ENCODE measurements around the gene HOXD9.

Gene HOXD9

DNA sequence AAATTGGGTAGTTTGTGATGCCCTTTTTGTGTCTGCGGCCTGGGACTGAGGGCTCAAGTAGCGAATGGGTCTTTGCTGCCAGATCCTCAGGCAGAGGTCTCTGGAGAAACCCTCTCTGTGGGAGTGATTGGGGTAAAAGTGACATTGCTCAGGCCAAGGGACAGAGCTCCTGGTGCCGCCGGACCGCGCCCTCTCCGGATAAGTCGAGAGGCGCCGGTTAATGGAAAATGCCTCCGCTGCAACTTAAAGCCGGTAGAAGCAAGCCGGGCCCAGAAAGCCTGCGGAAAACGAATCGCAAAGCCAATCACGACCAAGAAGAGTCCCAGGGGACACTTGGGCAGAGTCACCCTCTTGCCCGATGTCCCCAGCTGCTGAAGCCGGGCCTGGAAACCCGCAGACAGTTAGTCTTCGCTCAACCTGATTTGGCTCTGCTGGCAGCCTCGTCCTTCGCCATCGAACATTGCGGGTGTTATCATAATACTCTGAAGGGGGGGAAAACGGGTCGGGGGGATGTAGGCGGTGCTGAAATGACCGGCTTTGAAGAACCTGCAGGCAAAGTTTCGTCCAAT, 23.3 kb upstream of the HOXD9 start:
- DNase-seq: no peak

DNA sequence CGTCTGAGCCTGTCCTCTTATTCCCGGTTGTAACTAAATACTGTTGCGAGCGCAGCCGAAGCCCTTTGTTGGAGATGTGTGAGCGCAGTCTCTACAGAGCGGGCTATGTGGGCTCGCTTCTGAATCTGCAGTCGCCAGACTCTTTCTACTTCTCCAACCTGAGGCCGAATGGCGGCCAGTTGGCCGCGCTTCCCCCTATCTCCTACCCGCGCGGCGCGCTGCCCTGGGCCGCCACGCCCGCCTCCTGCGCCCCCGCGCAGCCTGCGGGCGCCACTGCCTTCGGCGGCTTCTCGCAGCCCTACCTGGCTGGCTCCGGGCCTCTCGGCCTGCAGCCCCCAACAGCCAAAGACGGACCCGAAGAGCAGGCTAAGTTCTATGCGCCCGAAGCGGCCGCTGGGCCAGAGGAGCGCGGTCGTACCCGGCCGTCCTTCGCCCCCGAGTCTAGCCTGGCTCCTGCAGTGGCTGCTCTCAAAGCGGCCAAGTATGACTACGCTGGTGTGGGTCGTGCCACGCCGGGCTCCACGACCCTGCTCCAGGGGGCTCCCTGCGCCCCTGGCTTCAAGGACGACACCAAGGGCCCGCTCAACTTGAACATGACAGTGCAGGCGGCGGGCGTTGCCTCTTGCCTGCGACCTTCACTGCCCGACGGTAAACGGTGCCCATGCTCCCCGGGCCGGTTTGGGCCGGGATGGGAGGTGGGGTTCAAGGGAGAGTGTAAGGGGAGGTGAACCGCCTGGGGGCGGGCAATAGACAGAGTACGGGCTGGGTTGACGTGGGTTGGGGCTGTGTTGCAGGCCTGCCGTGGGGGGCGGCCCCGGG, 22.6 kb upstream of the HOXD9 start, which contains the start of gene HOXD12:
HOXD12 (plus strand) TSS at position 68 of the 819 bp plus-strand sequence; CDS start at position 75, 7 bp downstream.
- no peak for DNase-seq

DNA sequence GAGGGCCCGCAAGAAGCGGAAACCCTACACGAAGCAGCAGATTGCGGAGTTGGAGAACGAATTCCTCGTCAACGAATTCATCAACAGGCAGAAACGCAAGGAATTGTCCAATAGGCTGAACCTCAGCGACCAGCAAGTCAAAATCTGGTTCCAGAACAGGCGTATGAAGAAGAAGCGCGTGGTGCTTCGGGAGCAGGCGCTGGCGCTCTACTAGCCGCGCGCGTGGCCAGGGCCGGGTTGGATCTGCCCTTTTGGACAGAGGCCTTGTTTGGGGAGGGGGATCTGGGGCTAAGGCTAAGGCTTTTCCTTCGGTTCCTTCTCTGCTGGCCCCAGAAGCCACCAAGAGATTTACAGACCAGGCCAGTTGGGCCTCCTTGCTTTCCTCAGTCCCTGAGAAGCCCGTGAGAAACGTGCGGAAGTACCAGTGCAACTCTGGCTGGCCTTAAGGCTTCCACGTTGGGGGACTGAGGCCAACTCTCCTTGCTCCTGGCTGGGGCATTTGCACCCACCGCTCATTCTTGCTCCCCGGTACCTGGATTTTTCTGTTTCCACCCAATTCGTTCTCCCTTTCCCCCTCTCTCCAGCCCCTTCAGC, 21.9 kb upstream of the HOXD9 start:
- DNase-seq: no peak

DNA sequence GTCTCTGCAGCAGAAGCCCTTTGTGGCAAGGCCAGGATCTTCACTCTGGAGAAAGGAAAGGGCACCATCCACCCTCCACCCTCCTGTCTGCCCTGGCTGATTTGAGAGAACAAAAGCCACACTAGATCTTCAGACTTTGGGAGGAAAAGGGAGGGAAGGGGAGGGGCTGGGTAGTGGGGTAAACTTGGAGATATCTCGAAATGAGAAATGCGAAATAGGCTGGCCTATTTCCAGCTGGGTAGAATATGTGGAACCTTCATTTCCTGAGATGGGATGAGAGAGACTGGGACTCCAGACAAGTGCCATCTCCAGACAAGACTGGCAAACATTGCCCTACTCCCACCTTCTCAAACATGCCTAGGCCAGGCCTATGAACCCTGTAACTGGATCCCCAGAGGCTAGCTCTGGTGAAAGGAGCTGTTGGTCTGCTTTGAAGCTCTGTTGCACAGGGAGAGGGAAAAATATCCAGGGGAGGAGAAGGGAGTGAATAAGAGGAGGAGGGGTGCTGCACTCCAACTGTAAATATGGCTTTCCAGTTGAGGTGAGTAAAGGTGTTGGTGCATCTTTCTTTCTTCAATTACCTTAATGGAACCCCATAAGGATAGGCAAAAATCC, 21.2 kb upstream of the HOXD9 start:
- no peak for DNase-seq

DNA sequence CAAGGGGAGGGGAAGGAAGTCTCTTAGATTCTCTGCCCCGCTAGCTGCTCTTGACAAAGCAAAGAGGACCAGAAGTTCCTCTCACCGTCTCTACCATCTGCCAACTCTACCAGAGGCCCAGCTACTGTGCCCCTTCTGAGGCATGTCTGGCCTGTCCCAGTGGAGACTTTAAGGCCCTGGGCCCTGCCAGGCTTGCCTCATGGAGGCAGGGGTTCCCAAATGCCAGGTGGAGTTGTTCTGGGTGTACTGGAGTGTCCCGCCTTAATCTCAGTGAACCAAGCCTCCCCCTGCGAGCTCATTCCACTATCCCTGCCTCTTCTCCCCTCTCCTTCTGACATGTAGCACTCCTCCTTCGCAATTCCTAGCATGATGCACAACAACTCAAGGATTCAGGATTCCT, 20.7 kb upstream of the HOXD9 start:
- no peak for DNase-seq

DNA sequence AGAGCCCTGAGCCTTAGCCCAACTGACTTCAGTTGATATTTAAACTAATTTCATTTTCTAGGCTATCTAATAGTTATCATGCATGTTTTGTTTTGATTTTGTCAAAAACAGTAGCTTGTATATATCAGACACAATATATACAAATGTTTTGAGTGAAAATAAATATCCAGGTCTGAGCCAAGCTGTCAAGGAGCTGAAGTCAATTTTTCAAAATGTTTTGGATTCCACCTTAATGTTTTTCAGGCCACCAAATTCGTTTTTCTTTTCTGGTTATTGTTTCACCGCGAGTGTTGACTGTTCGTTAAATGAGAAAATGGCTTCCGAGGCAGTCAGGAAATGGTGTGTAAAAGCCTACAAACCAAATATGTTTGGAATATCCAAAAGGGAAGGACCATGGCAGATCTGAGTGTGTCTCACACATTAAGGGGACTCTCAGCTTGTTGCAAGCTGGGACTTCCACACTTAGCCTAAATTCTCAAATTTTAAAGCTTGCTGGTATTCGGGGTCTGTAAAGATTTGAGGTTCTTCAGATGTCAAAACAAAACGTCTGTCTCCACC, 20.1 kb upstream of the HOXD9 start:
- DNase-seq: no peak

DNA sequence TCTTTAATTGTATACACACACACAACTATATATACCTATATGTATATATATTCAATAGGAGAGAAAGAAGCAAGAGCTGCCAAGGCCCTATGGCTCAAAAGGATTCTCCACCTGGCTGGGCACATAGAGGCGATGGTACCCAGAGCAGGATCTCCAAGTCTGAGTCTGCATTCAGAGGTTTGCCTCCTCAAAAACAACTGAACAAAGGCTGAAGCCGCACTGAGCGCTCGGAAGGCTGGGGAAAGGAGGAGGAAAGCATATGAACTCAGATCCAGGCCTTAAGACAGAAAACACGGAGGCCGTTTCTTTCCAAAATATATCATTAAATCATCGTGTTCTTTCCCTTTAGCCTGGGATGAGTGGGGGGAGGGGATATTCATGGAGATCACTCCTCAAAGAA, 19.3 kb upstream of the HOXD9 start:
- DNase-seq: no peak

DNA sequence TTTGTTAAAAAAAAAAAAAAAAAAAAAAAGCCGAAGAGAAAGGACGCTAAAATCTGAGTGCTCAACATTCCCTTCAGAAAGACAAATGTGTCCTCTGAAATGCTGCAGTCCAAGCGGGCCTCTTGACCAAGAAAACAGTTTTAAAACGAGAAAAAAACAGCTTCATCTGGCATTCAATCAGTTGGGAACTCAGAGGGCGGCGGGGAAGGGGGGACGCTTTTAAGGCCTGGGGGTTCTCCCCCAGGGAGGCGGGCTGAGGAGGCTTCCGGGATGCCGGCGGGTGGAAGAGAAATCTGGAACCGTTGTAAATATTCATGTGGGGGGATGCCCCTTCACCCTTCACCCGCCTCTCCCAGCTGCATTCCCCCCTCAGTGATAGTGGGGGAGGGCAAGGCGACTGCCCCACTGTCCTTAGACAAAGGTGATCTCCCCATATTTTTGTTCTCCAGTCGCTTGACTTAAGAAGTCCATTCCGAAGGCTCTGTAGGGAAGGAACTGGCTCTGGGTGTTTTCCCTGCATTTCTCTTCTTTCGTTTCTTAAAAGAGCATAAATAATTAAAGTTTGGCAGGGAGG, 18.7 kb upstream of the HOXD9 start:
- DNase-seq: no peak

DNA sequence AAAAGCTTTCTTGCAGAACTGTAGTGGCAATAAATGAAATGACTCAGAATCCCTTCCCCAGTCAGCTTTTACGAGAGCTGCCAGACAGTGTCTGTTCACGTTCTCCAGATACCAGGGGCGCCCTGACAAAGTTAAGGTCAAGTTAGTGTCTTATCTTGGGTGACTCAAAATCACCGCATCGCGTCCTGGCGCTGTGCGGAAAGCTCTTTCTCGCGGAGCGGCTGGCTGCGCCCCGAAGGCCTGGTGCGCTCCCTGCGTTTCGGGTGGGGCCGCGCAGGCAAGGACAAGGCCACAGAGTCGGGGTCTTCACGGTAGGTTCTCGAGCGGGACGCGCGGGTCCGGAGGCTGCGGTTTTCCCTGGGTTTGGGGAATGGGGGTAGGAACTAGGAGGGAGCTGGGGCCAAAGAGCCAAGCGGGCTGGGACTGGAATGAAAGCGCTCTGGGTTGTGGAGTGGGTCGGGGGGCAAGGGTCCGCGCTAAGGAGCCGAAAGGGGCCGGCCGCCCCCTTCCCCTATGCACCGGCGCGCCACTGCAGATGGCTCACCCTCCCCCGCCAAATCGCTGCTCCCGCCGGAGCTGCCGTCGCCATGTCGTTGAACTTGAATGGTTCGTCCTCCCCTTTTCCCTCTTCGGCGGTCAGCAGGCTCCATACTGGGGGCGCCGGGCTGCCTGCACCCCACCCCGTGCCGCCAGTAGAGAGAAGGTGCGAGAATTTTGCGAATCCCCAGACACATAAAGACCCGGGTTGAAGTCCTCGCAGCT, 18.0 kb upstream of the HOXD9 start:
- no peak for DNase-seq

DNA sequence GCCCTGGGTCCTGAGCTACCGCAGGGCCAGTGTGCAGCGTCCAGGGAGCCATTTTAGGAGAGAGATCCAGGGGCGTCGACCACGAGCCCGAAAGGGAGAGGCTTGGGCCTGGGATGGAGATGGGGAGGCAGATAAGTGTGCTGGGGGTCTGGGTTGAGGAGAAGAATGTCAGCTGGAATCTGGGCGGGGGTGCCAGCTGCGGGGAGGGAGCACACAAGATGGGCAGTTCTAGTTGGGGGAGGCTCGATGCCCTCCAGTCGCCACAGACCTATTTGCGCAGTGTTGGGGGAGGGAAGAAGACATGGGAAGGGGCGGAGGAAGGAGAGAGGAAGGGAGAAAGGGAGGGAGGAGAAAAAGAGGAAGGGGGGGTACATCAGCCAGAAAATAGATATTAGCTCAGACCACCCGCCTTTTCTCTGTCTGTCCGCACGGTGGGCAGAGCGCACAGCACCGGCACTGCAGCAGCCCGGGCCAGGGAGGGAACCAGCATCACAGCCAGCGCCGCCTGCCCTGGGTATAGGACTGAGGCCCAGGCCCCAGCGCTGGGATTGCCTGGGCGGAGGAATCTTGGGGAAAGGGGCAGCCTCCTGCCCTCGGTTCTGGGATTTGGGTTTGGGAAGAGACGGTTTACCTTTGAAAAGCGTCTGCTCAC, 17.3 kb upstream of the HOXD9 start:
- DNase-seq: no peak

DNA sequence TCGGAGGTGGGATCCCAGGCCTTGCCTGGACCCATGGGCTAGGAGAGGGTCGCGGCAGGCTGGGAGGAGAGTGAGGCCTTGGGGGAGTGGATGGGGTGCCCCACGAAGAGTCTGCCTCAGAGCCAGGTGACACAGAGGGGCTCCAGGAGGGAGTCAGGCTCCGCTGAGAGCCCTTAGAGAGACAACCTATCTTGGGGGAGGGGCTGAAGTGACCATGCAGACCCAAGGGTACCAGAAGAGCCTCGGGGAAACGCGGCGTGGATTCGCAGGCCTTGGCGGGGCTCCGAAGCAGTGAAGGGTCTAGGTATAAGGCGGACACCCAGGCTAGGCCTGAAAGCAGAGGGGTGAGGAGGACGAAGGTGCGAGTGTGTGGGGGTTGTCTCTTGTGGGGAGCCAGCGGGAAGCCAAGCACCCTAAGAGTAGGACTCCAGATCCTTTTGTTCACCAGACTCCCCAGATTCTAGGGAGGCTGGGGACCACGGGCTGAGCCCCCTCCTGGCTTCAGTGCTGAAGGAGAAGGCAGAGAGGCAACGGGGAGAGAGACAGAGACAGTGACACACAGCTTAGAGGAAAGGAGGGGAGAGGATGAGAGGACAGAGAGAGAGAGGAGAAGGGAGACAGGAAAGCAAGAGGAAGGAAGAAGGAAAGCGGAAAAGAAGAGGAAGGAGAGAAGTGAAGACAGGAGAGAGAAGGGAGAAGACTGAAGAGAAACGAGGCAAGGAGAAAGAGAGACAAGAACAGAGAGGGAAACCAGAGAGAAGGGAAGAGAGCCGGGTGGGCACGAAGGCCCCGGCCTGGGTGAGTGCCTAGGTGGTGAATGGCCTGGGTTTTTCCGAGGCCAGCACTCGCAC, 16.6 kb upstream of the HOXD9 start:
- no peak for DNase-seq

DNA sequence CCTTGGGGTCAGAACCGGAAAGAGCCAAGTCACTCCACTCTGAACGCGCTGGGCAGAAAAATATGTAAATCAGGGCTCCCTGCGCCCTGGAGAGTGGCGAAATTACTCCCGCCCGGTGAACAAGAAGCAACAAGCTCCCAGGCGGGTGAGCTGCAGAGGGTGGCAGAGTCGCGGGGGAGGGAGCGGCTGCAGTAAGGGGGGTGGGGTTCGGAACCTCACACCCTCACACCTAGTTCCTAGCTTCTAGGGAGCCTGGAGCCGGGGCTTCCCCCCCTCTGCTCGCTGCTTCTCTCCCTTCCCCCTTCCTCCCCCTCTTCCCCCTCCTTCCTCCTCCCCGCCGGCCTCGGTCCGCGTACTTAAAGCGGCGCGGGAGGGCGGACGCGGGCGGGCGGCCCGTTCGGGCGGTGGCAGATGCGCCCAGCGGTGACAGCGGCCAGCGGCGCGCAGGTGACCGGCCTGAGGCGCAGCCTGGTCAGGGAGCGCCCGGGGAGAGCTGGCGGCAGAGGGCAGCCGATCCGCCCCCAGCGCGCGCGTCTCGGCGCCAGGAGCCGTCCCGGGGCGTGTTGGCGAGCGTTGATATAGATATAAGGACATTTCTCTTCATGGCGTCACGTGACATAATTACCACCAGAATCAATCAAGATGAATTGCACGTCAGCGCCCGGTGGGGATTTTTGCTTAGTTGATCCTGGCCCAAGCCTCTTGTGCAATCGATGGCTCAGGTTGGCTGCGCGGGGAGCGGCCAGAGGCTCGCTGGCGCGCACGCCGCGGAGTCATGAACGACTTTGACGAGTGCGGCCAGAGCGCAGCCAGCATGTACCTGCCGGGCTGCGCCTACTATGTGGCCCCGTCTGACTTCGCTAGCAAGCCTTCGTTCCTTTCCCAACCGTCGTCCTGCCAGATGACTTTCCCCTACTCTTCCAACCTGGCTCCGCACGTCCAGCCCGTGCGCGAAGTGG, 15.7 kb upstream of the HOXD9 start, which contains the start of gene HOXD11:
HOXD11 (plus strand) TSS at position 700 of the 959 bp plus-strand sequence; CDS start at position 776, 76 bp downstream.
- DNase-seq: no peak

DNA sequence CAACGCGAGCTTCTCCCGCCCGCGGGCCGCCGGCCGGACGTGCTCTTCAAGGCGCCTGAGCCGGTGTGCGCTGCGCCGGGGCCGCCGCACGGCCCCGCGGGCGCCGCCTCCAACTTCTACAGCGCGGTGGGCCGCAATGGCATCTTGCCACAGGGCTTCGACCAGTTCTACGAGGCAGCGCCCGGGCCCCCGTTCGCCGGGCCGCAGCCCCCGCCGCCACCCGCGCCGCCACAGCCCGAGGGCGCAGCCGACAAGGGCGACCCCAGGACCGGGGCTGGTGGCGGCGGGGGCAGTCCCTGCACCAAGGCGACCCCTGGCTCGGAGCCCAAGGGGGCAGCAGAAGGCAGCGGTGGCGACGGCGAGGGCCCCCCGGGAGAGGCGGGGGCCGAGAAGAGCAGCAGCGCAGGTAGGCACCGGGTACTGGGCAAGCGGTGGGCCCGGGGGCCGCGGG, 14.8 kb upstream of the HOXD9 start:
- no peak for DNase-seq

DNA sequence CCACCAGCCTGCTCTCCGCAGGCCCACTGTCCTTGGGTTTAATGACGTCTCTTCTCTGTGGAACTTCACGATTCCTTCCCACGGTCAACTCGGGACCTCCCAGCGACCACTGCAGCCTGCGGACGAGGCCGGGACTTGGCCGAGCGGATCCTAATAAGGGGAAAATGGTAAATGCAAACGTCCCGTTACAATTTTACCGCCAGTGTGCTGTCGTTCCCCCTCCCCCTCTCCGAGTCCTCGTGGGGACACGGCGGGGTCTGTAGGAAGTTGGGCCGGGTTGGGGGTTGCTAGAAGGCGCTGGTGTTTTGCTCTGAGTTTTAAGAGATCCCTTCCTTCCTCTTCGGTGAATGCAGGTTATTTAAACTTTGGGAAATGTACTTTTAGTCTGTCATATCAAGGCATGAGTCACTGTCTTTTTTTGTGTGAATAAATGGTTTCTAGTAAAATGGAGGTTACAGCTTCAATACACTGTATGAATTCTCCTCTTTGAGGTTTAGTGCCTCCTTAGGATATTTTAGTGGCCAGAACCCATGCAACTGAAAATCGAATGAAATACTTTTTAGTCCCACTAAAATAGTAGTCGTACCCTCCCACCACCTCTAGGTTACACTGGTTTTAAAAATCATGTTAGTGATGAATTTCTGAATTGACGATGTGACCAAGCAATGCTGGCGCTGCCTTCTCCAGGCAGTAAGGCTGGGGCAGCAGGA, 13.2 kb upstream of the HOXD9 start:
- DNase-seq: no peak

DNA sequence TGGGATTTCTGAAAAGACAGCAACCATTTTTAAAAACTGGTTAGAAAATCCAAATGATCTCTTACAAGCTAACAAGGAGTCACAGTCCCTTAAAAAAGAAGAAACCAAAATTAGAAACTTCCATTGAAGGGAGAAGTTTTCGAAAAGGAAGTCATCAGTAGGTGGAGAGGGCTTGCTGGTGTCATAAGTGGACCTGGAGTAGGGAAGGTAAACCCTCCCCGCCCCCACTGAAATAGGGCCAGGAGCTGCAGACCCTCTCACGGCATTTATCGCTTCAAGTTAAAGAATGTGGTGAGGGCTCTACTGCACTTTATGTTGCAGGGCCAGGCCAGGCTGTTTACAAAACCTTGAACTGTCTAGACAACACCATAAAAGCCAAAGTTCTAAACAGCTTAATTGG, 12.6 kb upstream of the HOXD9 start:
- no peak for DNase-seq

DNA sequence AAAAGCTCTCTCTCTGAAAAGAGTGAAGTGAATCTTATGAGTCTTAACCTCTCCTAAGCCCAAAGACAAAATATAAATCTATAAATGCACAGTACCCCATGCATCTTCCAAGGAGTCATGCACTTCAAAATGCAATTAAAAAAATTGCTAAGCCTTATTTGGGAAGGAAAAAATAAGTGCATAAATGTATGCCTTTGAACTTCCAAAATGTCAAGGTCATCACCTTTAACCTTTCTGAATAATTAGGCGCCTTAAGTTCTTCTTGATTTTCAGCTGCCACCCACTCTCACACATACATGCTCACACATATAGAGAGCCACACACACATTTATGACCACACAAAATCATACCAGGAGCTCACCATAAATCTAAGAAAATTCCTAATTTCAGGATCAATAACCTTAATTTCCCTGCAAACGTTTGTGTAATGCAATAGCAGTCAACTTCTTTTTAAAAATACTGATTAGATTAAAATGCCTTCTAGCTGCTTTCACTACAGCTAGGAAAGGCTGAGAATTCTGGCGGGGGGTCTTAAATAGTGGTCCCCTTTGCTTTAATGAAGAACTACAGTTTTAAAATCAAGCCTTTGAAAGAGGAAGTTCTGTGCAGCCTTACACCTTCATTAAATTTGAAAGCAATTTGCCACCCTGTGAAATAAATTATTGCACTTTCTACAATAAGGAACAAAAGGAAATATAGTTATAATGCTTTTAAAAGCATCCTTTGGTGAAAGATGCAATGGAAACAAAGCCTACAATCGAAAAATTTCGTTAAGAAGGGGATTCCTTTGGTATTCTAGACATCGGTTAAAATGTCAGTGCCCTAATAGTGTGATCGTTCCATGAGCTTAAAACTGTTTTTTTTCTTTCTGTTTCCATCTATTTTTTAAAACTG, 11.9 kb upstream of the HOXD9 start:
- DNase-seq: no peak

DNA sequence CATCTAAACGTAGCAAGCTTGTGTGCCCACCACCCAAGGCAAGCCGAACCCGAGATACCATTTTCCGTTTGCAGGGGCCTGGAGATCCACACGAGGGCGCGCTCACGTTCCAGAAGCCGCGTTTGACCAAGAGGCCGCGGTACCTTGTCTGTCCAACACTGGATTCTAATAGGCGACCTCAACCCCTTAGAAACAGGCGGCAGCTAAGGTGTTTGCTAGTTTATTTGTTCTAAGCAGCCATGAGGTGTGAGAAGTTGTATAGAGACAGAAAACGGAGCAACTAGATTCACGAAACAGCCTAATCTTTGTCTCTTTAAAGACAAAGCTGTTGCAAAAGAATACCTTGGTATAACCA, 11.2 kb upstream of the HOXD9 start:
- DNase-seq: no peak
